Activated CD4-positive, alpha-beta T cell treated with anti-CD3 and anti-CD28 coated beads, Interleukin-2, Interleukin-4, amounts not matched to agents 100 ng/mL and 50 ng/mL, durations not matched to agents 16 hours and 8 hours (primary cell): ENCODE results near the gene ROMO1.
"Not testable (repeated sequence)": the region's sequence is repeated elsewhere in the genome, so short reads cannot be mapped to it uniquely, and the experiment has no call there.

ENCODE experiments used
- DNase-seq: peaks from one replicate; pipeline ENCODE4 v3.0.0-alpha.2; 2020; ENCODE audit warnings: low spot score

The ROMO1 gene

GRCh38 chr20:35681960-35682359 is 17.2 kb upstream of the ROMO1 start:
- no peak for DNase-seq

GRCh38 chr20:35685368-35685767 is 13.8 kb upstream of the ROMO1 start:
- not testable (repeated sequence) for DNase-seq

GRCh38 chr20:35686872-35687271 is 12.3 kb upstream of the ROMO1 start:
- not testable (repeated sequence) for DNase-seq

- no peak for DNase-seq
These were observed 8.9 kb upstream of the ROMO1 start for GRCh38 chr20:35690265-35690664.

GRCh38 chr20:35695245-35695749 is 3.9 kb upstream of the ROMO1 start:
- no peak for DNase-seq

- DNase-seq = no peak
These were observed 3.2 kb upstream of the ROMO1 start for GRCh38 chr20:35695978-35696377.

GRCh38 chr20:35697696-35698297 is 1.4 kb upstream of the ROMO1 start:
- no peak for DNase-seq

- no peak for DNase-seq
These were observed 693 bp upstream of the ROMO1 start for GRCh38 chr20:35698298-35699126.

GRCh38 chr20:35699957-35700624 is 886 bp downstream of the ROMO1 start:
- no peak for DNase-seq

GRCh38 chr20:35700625-35701148 is 1.5 kb downstream of the ROMO1 start:
- DNase-seq = no peak

GRCh38 chr20:35702051-35702823 is 3.0 kb downstream of the ROMO1 start:
- no peak for DNase-seq

GRCh38 chr20:35702824-35703695 is 3.9 kb downstream of the ROMO1 start:
- DNase-seq = no peak

- DNase-seq = no peak
These were observed 5.5 kb downstream of the ROMO1 start for GRCh38 chr20:35704514-35705261.

GRCh38 chr20:35705894-35706293 is 6.7 kb downstream of the ROMO1 start:
- DNase-seq = not testable (repeated sequence)

- DNase-seq = not testable (repeated sequence)
These were observed 7.7 kb downstream of the ROMO1 start for GRCh38 chr20:35706591-35707529.

GRCh38 chr20:35708502-35708901 is 9.3 kb downstream of the ROMO1 start:
- DNase-seq = no peak

GRCh38 chr20:35709259-35709658 is 10.1 kb downstream of the ROMO1 start:
- DNase-seq = no peak

- no peak for DNase-seq
These were observed 10.8 kb downstream of the ROMO1 start for GRCh38 chr20:35710039-35710438.
